WI38 (cell line): ENCODE measurements around the gene MCM9.

Experiments
- H3K4me3 ChIP-seq: 2 replicates; pipeline ENCODE4 v1.5.1; 2011; ENCODE audit warnings: low read depth, mild to moderate bottlenecking, control low read depth, low read length
- TF ChIP-seq, protein P1 (sequence below): IDR thresholded peaks from 2 replicates; pipeline ENCODE4 v1.5.1; 2012; ENCODE audit warnings: low read depth, mild to moderate bottlenecking, control low read depth, low read length

The MCM9 gene

GRCh38 chr6:118856301-118856700 lies 78.7 kb downstream of the MCM9 start:
- H3K4me3 ChIP-seq: no peak overlapping the region
- TF ChIP-seq, protein P1, sequence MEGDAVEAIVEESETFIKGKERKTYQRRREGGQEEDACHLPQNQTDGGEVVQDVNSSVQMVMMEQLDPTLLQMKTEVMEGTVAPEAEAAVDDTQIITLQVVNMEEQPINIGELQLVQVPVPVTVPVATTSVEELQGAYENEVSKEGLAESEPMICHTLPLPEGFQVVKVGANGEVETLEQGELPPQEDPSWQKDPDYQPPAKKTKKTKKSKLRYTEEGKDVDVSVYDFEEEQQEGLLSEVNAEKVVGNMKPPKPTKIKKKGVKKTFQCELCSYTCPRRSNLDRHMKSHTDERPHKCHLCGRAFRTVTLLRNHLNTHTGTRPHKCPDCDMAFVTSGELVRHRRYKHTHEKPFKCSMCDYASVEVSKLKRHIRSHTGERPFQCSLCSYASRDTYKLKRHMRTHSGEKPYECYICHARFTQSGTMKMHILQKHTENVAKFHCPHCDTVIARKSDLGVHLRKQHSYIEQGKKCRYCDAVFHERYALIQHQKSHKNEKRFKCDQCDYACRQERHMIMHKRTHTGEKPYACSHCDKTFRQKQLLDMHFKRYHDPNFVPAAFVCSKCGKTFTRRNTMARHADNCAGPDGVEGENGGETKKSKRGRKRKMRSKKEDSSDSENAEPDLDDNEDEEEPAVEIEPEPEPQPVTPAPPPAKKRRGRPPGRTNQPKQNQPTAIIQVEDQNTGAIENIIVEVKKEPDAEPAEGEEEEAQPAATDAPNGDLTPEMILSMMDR: no peak

DNA sequence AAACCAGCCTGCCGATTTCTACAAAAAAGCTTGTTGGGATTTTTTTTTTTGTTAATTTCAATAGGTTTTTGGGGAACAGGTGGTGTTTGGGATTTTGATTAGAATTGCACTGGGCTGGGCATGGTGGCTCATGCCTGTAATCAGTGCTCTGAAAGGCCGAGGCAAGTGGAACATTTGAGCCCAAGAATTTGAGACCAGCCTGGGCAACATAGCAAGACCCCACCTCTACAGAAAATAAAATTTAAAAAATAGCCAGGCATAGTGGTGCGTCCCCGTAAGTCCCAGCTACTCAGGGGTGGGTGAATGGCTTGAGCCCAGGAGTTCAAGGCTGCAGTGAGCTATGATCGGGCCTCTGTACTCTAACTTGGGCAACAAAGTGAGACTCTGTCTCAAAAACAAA lies 81.6 kb downstream of the MCM9 start:
- TF ChIP-seq, protein P1: no peak
- H3K4me3 ChIP-seq: no peak overlapping the region

- TF ChIP-seq, protein P1: no peak
- no peak overlapping the region for H3K4me3 ChIP-seq
Measured at GRCh38 chr6:118844915-118845314, 90.0 kb downstream of the MCM9 start.

DNA sequence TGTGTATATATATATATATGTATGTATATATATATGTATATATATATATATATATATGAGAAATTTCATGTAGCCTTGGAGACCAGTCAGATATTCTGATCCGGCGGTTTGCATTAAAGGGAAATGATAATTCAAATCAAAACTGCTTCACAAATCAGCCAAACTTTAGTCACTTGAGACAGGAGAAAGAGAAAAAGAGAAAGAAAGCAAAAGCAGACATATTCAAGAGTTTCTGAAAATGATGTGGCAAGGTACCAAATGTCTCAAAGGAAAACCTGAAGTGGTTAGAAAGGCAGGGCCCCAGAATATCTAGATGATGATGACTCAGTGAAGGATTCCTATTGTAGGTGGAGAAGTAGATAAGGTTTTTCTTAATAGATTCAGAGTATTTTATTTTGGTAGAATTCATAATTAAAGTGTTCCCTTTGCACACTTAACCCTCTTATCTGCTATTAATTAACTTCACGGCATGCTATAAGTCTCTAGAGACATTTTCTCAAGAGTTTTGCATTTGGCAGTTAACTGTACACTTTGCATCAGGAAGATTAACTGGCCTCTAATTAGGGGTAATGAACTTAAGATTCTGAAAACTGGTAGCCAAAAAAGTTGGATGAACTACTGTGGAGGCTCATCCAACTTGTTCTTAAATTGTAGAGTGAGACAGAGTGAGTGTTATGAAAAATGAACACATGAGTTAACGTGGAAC lies 91.1 kb downstream of the MCM9 start:
- TF ChIP-seq, protein P1: no peak
- H3K4me3 ChIP-seq: no peak overlapping the region

- TF ChIP-seq, protein P1: no peak
- H3K4me3 ChIP-seq: no peak overlapping the region
Measured at GRCh38 chr6:118830691-118831090, 104.3 kb downstream of the MCM9 start.

DNA sequence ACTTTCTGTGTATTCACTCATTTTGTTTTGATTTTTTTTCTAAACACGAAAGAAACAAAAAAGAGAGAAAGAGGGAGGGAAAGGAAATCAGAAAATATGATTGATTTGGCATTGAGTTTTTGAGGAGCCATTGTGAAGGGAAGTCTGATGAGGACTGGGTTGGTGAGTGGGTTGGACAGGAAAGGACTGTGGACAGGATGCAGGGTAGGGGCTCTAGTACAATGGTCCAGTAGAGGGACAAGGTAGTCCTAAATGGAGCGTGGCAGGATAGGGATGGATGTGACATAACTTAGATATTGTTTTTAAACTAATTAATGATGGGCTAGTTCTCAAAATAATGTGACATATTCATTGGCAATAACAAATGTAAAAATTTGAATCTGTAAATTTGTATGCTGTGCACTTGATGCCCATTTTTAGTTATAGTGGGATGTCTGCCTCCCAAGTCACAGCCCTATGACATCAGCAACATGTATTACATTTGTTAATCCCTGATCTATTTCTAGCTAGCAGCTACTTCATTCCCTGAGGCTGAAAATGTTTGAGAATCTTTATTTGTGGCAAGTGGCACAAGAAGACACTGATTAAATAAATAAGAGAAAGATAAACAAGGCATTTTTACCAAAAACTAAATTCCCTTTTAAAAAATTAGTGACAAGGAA lies 105.0 kb downstream of the MCM9 start:
- TF ChIP-seq, protein P1: no peak
- H3K4me3 ChIP-seq: no peak overlapping the region

DNA sequence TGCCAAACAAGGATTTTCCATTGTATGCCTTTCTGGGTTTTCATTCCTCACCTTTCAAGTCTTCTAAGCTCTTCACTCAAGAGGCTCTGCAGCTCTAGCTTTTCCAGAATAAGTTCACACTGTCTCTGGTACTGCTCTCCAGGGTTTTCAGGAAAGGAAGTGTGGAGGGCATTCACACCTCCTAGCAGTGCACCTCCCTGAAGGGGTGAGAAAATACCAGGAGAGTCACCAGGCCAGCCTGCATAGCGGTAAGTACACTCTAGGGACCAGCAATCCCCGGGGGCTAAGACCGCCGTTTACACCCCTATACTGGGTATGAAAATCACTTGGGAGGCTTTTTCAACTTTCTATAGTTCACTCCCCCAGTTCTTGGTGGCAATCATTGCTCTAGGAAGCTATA lies 108.9 kb downstream of the MCM9 start:
- no peak overlapping the region for H3K4me3 ChIP-seq
- TF ChIP-seq, protein P1: no peak
